GM18951 (cell line): ENCODE data around the gene TPMT.

ENCODE experiments used
- POLR2A ChIP-seq: IDR thresholded peaks from 4 replicates; pipeline ENCODE4 v1.6.1; 2011; ENCODE audit warnings: mild to moderate bottlenecking; ENCODE audit not compliant: insufficient read length, insufficient read depth; ENCODE audit errors: extremely low read depth
- in situ Hi-C: fragments of 300-500 bp; cut with MboI; formaldehyde crosslinking; loops from one replicate; pipeline ENCODE4 v1.12.0; 2022; ENCODE audit warnings: low sequenced_read_pairs, mixed read lengths, inconsistent platforms; ENCODE audit not compliant: unreplicated experiment

TPMT gene

GRCh38 chr6:18118330-18118729, 36.5 kb downstream of the TPMT start:
- TF ChIP-seq POLR2A = no peak
- in situ Hi-C loops = no loop called here

GRCh38 chr6:18117136-18117535, 37.7 kb downstream of the TPMT start:
- in situ Hi-C loops = no loop called here
- no peak for TF ChIP-seq POLR2A

- in situ Hi-C loops = no loop called here
- TF ChIP-seq POLR2A = no peak
Measured at GRCh38 chr6:18115356-18115755, 39.5 kb downstream of the TPMT start.

GRCh38 chr6:18110162-18110561, 44.7 kb downstream of the TPMT start:
- TF ChIP-seq POLR2A = no peak
- in situ Hi-C loops = no loop called here

GRCh38 chr6:18107061-18107460, 47.8 kb downstream of the TPMT start:
- no peak for TF ChIP-seq POLR2A
- in situ Hi-C loops = no loop called here

DNA sequence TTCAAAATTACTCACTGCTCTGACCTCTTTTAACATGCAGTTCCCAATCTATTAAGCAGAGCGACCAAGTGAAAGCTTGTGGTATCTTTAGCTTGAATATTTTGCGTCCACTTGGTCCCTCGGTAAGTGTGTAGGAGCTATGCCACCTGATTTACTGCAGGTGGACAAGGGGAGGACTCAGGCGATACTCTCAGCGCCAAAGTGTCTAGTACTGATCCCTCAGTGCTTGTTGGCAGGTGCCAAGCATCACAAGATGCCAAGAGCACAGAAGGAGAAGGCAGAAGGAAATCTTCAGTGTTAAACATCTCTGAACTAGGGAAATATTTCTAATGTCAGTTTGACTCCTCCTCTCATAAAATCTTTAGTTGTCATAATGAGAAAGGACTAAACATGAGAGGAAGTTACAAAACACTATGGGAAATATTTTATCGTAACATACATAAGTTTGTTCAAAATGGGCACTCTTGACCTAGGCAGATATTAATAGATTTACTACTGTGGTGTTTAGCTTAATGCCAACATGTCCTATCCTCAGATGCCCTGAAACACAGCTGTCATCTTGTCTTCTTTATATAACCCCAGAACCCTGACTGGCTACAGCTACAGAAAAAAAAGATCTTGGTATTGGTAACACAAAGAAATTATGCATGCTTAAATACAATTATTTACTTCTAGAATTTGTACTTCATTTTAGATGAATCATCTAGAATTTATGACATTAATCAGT, 51.9 kb downstream of the TPMT start:
- TF ChIP-seq POLR2A = no peak
- in situ Hi-C loops = no loop called here

GRCh38 chr6:18101873-18102272, 53.0 kb downstream of the TPMT start:
- in situ Hi-C loops = no loop called here
- no peak for TF ChIP-seq POLR2A

DNA sequence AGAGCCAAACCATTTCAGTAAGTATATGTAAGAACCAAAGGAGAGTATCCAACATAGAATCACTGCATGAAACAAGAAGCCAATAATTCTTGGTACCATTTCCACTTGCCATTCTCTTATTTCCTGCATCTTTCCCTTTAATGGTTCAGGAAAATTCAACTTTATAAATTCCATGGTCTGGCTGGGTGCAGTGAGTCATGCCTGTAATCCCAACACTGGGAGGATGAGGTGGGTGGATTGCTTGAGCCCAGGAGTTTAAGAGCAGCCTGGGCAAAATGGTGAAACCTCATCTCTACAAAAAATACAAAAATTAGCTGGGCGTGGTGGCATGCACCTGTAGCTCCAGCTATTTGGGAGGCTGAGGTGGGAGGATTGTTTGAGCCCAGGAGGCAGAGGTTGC, 53.6 kb downstream of the TPMT start:
- in situ Hi-C loops = no loop called here
- TF ChIP-seq POLR2A = no peak

DNA sequence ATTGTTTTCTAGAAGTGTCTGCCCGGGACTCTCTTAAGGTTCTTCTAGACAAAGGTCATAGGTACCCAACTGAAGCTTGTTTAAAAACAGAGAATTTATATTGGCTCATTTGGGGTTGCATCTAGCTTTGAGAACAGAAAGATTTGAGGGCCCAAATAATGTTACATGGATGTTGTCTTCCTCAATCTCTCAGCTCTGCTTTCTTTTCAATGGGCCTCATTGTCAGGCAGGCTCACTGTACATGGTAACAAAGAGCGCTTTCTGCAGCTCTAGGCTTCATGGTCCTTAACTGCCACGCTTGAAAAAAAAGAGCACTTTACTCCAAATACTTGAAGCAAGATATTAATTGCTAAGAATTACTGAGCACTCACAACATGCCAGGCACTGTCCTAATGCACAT, 54.6 kb downstream of the TPMT start:
- TF ChIP-seq POLR2A = no peak
- in situ Hi-C loops = no loop called here

- no peak for TF ChIP-seq POLR2A
- in situ Hi-C loops = no loop called here
Measured at GRCh38 chr6:18099511-18099910, 55.4 kb downstream of the TPMT start.

DNA sequence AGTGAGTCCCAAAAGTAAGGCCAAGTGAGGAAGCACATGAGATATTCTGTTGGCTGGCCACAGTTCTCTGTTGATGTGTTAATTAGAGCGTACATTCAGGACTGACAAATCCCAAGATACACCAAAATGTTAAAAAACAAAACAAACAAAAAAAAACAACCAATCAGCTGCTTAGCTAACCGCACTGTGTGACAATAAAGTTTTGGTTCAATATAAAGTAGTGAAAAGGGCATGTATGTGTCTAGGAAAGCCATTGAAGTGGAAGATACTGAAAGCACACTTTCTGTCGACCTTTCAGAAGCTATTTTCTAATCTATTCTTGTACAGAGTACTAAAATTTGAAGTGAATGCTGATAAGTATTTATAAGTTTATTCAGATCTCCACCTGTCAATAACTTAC, 58.5 kb downstream of the TPMT start:
- TF ChIP-seq POLR2A = no peak
- in situ Hi-C loops = no loop called here

DNA sequence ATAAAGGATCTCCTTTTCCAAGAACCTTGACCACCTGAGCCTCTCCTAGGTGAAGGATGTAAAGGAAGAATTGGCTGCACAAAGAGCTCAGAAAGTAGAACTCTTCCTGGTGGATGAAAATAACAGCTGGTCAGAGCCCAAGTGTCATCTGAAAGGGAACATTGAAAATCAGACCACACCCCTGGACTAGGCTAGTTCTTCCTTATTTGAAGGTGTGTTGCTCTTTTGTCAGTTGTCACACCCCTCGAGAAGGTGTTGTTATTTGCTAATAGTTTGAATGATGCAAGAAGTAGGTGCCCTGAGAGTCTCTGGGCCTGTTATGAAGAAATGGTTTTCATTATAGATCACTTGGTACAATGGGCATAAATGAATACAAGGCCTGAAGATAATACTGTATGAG, 63.5 kb downstream of the TPMT start:
- in situ Hi-C loops = no loop called here
- no peak for TF ChIP-seq POLR2A

DNA sequence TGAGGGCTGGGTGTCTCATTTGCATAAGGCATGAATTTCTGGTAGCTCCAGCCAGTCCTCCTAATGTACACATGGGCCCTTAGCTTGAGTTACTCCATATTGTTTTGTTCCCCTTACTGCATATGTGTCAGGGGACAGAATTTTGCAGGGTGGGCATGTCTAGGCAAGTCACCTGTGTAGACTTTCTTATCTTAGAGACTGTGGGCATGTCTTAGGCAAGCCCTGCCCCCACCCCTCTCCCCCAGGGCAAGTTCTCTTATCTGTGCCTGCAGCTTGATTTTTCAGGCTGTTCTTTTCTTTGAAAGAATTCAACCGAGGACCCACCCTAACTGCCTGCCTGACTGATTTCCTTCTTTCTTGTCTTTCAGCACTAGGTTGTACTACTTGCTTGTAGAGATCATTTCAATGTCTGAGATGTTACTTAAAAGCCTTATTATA, 64.5 kb downstream of the TPMT start:
- in situ Hi-C loops = no loop called here
- no peak for TF ChIP-seq POLR2A

- no peak for TF ChIP-seq POLR2A
- in situ Hi-C loops = no loop called here
Measured at GRCh38 chr6:18088419-18089296, 66.2 kb downstream of the TPMT start.
